Stimulated activated CD8-positive, alpha-beta memory T cell treated with anti-CD3 and anti-CD28 coated beads, Interleukin-4, amount 100 ng/mL, for 4 hours (primary cell): ENCODE measurements around the gene ANK3.

ENCODE experiments used
- DNase-seq, 2 donors: peaks; one replicate each; pipeline ENCODE4 v3.0.0-alpha.2; 2020; ENCODE audit warnings: low read depth in 2 of 2, low spot score in 1 of 2

ANK3 gene

DNA sequence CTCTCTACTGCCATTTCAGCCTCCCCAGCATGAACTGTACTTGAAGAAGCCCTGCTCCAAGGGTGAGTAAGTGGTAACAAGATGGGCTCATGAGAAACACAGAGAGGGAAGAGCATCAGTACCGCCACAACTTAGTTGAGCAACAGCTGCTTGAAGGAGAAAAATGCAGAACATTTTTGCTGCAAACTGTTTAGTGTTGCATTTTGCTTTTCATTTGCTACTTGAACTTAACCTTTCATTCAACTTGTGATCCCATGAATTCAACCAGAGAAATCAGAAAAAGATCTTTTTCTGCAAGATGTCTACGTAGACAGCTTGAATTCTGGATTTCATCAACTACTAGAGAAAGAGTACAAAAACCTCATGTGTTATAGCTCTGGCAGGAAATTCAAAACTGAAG lies 40.7 kb downstream of the ANK3 start:
- no peak for DNase-seq

DNA sequence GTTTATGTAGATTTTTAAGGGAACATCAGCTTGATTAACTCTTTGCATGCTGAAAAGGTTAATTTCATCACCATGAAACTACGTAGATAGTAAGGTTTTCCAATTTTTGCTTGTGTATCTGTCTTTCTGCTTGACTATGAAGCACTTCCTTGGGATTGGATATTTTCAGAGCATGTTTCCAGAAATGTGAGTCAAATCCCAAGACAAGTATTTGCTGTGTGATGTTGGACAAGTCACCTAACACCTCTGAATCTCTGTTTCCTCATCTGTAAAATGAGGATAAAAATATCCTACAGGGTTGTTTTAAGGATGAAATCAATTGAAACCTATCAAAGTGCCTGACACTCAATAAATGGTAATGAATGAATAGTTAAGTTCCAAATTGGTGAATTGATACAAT lies 42.4 kb downstream of the ANK3 start:
- no peak for DNase-seq

DNA sequence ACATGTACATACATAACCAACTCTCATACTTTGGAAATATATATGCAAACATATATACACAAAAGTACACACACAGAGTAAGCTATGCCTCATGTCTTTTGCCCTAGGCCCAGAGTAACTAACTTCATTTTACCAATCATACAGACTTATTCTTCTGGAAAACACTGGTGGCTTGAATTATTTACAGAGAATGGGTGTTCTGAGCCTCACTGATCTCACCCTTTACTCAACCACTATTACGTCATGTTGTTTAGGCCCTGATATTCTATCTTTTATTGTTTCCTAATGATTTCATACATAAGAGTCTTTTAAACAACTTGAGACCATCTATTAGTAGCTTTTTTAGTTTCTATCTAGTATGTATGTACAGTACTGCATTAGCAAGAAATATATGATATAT lies 43.0 kb downstream of the ANK3 start:
- no peak for DNase-seq

DNA sequence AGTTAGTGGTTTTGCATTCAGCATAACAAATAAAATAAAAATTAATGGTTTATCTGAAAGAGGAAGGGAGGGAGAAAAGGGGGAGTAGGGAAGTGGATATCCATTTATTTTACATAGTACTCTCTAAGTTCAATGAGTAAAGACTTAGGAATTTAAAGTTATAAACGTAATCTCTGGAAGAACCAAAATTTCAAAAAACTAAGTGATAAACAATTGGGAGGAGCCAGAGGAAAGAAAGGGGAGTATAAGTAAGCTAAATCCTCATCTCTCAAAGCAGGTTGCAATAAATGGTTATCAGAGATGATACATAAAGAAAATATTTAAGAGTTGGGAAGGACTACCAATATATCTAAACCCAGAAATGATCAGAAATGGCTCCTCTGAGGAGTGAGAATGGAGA lies 46.4 kb downstream of the ANK3 start:
- no peak for DNase-seq

DNA sequence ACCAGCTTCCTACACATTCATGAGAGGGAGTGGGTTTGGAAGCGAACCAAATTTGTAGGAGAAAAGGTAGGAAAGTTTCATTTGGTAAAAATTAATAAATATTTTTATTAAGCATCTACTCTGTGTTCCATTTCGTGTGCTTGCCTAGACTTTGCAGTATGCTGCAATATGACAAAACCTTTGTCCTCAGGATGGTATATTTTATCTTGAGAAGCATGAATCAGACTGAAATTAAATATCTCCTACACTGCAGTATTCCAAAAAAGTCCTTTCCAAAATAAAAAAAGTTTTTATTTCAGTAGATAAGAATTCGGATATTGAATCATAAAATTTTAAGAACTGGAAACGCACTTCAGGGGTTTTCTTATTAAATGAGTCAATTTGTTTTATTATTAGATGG lies 47.7 kb downstream of the ANK3 start:
- no peak for DNase-seq

DNA sequence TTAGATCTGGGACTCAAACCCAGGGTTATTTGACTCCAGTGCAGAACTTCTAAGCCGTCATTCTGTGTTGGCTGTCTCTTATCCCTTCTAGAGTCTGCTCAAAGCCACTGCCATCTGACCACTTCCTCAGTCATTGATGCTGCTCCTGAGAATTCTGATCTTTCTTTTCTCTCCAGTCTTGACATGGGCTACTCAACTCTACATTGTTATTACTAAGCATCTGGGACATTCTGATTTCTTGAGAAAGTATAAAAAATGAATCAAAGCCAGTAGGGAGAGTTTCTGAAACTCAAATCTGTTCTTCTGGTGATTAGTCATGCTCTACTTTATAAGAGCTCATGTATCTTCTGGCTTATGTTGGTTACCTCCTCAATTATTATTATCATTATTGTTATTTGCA lies 48.7 kb downstream of the ANK3 start:
- DNase-seq = no peak

DNA sequence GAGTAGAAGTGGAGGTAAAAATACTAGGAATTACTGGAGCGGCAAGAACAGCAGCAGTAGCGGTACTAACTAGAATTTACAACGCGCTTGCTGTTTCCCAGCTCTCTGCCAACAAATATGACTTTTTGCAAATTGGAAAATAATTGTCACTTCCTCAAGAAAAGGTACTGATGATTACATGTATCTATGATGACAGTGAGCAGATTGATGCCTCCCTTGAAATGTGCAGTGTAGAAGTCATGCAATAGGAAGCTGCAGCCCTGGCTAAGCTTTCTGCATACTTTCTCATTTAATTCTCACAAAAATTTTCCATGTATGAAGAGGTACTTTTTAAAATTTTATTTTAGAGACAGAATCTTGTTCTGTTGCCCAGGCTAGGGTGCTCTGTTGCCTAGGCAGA lies 49.9 kb downstream of the ANK3 start:
- DNase-seq = no peak

DNA sequence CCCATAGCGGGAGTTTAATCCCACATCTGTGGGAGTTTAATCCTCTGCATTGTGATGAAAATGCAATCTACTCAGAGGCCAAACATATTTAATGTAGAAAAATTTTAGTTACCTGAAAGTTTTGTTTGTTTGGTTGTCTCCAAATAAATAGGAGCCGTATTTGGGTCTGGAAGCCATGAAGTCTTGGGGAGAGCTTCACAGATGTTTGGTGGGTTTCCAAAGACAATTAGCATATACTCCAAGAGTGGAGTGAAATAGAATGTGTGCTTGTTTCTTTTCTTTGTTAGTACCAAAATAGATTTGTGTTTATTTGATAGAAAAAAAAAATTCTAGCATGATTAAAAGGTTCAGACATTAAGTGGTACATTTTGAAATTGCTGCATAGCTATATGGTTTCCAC lies 50.9 kb downstream of the ANK3 start:
- DNase-seq = no peak

DNA sequence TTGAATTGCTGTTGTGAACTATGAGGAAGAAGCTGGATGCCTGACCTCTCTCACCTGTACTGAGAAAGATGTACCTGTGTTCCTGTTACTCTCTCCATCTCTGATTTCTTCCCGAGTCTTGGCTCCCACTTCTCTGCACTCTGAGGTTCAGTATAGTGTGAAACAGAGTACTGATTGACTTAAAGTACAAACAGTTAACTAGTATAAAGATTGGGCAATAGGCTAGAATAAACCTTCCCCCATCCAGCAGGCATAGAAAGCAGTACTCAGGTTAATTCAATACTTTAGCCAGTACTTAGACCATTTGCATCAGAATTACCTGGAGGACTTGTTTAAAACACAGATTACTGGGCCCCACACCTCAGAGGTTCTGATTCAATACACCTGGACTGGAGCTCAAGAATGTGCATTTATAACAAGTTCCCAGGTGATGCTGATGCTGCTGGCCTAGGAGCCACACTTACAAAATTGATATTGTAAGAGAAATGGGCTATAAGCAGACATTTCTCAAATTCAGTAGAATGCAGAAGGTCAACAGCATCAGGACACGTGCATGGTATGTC lies 51.6 kb downstream of the ANK3 start:
- DNase-seq = no peak

DNA sequence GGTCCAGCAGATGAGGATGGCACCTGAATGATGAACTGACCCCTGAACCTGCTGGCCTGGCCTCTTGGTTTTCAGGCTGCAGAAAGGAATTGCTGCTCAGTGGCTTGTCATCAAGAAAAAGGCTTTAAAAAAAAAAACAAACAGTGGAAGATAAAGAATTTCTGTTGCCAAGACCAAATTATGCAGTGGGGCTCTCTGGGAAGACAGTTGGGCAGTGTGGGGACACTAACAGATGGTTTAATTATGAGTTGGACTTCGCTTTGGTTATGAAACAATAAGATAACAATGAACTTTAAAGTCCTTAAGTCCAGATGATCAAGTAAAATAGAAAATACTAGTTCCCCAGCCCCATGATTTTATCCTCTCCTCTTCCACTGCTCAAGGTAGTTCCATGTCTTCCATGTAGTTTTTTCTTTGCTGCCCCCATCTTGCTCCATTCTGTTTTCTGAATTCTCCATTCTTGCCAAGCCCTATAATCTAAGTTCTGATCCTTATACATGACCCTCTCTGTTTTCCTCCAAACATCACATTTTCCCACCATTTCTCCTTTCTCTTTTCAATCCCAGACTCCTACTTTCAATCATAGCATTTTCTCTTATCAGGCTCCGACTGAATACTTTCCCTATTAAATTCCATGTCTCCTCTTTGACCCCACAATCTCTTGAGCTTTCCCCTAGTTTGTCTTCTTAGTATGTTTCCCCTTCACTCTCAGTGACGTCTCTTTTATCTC lies 52.6 kb downstream of the ANK3 start:
- DNase-seq = no peak

DNA sequence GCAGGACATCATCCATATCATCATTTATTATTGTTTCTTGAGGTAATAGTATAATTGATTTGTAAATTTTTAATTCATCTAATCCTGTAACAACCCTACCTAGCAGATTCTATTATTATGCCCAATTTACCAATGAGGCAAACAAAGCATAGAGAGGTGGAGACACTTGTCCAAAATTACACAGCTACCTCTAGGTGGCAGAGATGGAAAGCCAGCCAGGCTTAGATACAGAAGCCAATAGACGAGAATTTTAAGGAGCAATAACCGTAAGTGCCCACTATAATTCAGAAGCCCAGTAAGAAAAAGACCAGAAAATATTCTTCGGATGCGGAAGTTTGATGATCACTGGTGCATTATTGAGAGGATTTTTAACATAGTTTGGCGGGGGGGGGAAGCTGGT lies 54.0 kb downstream of the ANK3 start:
- DNase-seq = no peak

DNA sequence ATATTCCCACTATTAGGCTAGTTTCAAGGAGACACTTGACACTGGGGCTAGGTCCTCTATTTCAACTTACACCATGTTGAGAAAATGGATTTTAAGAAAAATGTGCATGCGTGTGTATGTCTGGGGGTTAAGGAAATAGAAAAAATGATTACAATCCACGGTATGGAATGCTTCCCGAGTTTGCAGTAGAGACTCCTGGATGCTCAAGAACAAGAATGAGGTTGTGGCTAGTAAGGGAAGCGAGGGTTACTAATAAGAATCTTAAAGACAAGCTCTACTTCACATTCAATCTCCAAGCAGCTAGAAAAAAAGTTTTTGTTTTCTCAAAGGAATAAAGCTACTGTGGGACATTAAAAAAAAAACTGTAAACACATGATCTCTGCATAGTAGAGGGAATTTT lies 54.7 kb downstream of the ANK3 start:
- no peak for DNase-seq

DNA sequence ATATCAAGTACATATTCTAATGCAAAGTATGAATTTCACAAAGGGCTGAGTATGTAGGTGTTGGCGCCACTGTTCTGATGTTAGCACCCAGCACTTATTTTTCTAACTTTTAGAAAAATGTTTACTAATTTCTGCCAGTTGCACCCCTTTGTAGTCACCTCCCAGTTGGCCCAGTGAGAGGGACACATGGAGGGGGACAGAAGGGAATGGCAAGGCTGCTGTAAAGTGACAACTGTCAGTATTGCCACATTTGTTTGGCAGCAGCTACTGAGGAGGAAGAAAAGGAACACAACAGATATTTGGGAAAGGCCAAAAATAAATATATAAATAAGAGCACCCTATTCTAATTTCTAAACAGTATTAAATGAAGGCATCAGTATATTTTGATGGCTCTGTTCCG lies 57.3 kb downstream of the ANK3 start:
- no peak for DNase-seq

DNA sequence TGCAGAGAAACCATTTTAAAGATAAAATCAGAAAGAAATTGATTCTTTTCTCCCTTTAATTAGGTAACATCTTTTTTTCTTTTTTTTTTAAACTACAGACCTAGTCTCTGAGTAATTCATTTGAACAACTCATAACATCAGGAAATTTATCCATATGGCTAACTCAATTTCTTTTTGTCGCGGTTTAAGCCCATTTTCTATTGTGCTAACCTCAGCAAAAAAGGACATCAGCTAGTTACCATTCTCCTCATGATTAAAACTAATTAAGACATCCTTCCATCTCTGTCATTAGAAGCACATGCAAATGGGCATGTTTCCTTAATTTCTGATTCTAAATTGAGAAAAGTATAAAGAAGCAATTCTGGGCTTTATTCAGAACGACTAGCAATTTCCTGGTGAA lies 57.8 kb downstream of the ANK3 start:
- no peak for DNase-seq

DNA sequence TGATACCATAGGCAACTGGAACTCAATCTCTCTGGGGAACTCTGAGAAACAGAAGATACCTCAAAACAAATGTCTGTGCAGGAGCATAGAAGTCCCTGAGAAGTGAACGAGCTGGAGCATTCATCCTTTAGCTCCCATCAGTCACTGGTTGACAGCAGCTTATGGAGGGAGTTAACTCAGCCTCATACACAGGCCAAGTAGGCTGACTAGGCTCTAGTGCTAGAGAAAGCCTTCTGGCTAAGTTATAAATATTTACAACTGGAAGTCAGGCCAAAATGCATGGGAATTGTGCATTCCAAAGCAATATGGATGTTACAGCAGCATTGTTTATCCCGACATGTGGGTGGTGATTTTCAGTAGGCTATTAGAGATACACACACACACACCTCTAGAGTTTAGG lies 66.5 kb downstream of the ANK3 start:
- no peak for DNase-seq

DNA sequence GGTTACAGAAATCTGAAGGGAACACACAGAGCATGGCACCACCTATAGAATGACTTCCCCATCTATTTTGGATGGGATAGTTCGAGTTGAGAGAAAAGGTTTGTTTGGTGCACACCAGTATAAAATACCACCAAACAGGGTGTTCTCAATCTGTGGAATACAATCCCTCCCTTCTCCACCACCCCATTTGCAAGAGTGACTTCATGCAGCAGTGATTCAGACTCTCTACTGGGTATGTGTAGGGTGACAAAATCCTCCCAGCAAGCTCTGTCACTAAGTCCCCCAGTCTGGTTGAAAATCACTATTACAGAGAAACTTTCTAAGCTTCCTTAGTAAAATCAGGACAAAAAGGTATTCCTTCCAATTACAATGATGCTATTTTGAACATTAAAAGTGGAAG lies 69.0 kb downstream of the ANK3 start:
- no peak for DNase-seq

DNA sequence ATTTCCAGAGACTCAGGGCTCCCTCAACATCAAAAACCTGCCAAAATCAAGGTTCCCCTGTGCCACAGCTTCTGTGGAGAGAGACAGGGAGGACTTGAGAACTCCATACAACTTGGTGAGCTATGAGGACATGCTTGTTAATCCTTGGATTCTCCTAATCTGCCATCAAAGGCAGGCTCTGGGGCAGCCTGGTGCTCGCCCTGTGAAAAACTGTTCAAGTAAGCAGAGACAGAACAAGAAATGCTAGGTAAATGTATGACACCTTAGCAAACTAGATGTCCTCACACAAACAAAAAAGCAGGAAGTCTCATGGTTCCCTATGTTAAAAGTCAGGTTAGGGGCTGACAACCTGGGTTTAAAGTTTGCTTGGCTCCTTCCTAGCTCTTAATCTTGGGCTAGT lies 73.6 kb downstream of the ANK3 start:
- no peak for DNase-seq

DNA sequence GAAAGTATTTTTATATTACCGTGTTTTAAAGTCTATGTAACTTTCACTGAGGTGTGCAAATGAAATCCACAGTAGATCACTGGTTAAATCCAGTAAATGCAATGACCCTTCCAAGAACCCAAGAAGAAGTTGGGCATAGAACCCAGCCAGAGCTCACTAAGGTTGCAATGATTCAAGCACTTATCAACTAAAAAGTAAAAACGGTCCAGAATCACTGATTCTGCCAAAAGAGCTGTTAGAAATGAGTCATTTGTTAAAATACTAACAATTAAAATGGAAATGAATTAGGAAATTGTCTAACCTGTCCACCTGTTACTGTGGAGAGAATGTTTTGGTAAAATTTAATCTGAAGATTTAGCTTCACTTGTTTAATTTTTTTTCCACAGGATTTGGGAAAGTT lies 74.4 kb downstream of the ANK3 start:
- no peak for DNase-seq

DNA sequence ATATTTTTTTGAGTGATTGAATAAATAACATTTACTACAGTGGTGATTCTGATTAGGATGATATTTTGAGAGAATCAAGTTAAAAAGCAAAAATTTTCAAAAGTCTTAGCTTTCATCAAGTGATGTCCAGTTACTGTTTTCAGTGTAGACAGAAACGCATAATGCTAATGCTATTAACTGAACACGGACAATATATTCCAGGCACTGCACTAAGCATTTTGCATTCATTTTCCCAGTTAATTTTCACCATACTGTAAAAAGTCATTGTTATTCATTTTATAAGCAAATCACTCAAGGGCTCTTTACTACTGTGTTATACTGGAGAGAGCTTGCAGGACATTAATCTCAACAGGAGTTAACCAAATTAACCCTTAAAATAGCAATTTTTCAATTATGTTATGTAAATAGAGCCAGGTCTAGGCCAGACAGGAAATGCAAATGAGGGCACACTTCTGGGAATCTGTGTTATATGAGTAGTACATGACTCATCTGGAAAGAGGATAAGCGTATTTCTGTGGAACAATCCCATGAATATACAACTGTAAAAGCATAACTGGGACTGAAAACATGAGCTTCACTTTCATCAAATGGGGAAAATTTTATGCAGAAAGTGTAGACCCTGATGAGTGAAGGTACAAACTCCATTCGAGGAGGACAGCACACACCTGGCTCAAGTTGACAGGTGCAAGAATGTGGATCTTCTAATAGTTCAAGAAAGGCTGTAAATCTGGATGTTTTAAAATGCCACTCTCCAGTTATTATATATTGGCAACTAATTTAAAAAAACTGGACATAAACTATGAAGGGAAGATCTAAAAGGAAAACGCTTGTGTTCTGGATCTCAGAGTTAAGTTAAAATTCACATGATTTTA lies 75.4 kb downstream of the ANK3 start:
- DNase-seq = no peak

DNA sequence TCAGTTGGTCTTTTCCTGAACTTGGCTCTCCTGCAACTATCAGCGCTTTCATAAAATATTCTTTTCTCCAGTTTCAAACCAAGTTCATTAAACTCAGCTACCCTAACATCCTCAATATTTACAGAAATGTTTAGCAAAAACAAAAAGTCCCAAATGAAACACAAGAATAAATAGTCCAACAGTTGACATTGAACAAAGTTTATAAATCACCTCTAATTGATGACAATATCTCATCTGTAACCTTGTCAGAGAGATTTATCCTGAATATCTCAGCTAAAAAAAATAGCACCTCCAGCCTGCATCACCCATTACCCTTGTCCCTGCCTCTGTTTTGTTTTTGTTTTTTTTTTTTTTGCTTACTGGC lies 76.1 kb downstream of the ANK3 start:
- DNase-seq = no peak

DNA sequence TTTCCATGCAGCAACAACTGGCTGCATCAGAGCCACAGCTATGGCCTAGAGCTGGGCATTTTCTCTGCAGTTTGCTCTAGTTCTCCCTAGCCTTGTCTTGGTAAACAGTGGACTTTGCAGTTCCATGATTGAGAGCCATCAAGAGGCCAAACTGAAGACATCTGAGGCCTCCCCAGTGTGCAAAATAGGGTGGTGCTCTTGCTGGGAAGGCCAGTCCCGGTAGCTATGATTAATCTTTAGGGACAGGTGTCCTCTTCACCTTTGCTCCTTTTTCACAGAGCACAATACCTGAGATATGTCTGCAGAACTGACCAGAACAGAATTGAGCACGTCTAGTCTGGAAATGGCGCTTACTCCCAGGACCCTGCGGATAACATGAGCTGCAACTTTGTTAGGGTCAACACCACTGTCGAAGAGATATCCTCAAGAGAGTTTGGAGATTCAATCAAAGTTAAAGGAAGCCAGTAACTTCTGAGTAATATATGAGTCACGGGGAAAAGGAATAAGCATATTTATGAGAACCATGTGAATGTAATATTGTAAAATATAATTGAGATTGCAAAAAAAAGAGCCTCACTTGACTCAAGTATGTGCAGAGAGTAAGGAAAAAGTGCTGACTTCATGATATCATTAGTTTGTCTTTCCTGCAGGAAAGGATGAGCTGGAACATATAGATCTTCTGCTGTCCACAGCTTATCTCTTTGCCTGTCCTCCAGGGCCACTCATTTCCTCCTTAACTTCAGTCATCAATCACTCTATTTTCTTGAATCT lies 76.7 kb downstream of the ANK3 start:
- no peak for DNase-seq

DNA sequence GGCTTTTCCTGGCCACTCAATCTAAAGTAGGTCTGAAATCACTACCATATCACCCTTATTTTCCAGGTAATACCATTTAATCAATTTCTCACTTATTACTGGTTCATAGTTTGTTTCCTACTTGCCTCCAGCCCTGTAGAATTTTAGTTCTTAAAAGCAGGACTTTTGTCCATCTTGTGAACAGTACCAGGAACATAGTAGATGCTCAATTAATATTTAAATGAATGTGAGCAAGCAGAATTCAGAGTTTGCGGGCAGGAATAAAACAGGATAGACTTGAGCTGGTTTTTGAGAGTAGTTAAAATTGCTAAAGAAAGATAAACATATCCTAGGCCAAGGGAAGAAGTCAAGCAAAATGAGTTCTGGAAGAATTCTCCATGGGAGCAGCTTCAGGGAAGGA lies 77.9 kb downstream of the ANK3 start:
- DNase-seq = no peak
